SIG-M5 (cell line): ENCODE measurements around the gene CANT1.
"Not testable (repeated sequence)": the region's sequence is repeated elsewhere in the genome, so short reads cannot be mapped to it uniquely, and the experiment has no call there.

Experiments used
- DNase-seq: peaks from one replicate; lab custom pipeline; 2025; lab: John Stamatoyannopoulos, UW

Gene CANT1

DNA sequence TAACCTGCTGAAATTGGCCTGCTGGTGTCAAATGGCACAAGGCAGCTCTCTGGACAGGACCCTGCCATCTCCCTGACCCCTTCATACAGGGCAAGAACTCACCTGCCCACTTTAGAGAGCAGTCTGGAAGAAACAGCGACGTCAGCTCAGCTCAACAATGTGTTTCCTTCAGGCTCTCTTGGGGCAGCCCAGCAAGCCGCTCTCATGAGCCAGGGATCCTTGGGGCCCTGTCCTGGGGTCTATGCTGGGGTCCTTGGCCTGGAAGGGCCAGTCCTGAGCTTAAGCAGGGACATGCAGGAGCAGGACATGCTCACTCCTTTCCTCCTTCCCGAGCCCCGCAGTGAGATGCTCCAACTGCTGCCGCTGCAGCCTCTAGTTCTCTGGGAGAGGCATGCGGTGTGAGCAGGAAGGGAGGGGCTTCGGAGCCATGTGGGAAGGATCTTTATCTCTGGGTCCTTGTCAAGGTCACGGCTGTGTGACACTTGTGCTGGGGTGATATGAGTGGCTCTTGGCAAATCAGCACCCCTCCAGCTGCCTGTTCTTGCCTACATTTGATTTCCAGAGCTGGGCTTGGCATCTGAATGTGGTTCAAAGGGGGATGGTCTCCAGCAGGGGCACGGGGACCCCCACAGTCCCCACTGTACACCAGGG is 17.8 kb upstream of the CANT1 start:
- no peak for DNase-seq

DNA sequence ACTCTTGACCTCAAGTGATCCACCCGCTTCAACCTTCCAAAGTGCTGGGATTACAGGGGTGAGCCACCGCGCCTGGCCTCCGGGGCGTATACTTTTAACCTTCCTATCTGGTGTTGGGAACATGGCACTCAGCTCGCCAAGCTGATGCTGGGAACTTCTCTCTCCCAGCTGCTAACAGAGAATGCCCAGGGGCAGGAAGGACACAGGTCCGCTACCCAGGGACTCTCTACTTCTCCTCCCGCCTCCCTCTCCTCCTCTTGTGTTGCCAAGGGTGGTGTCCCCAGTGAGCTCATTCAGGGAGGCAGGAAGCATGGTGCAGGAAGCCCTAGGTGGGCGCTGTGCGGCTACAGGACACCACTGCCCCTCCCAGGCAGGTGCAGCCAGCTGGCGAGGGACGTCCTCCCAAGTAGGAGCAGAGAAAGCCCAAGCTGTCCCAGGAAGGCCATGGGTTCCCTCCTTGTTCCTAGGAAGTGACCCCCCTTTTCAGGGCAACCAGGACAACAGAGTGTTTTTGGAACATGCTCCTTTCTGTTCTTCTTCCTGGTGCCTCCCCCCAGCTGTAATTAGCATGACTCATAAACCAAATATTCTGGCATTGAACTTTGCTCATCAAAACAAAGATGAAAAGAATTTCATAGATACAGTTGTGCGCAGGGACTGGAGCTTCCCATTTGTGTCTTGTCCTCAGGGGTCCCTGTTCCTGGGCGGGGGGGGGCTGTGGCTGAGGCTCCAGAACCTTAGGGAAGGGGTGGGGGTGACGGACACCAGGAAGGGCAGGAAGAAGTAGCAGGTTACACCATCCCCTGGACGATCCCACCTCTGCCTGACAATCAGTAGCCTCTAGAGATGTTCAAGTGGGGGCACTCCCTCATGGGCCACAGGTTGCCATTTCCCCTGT is 17.1 kb upstream of the CANT1 start:
- DNase-seq, result no peak

GRCh38 chr17:79024901-79025737 is 15.6 kb upstream of the CANT1 start:
- no peak for DNase-seq

DNA sequence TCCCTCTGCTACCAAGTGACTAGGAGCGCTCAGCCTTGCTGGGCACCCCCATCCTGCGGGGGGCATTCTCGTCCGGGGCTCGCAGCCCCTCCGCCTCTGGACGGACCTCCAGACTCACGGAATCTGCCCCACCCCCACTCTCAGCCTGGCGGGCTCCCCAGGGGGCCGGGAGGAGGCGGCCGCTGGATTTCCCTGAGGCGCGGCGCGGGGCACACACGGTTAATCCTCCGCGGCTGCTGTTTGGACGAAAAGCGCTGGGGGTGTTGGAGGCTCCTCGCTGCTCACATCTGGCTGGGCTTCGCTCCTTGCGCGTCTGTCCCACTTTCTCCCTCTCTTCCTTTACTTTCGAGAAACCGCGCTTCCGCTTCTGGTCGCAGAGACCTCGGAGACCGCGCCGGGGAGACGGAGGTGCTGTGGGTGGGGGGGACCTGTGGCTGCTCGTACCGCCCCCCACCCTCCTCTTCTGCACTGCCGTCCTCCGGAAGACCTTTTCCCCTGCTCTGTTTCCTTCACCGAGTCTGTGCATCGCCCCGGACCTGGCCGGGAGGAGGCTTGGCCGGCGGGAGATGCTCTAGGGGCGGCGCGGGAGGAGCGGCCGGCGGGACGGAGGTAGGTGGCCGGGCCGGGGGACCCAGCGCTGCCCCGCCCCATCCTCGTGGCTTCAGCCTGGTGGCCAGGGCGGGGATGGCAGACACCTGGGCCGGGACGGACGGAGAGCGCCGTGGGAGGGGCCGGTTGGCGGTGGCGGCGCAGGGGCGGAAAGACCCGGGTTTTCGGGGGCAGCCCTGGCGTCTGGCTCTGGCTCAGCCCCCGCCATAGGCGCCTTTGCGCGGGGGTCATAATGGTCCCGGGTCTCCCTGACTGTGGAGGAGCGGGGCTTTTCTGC is 14.6 kb upstream of the CANT1 start, which contains the start of gene C1QTNF1:
Gene C1QTNF1, plus strand, starts transcription at position 284 of the 886 bp plus-strand sequence. CDS start 19,800 bp downstream, outside the sequence.
- DNase-seq, result no peak

- DNase-seq, result no peak
Observed at GRCh38 chr17:79023180-79023705, 13.7 kb upstream of the CANT1 start.

- DNase-seq, result no peak
Observed at GRCh38 chr17:79022507-79022991, 13.0 kb upstream of the CANT1 start.

- DNase-seq, result not testable (repeated sequence)
Observed at GRCh38 chr17:79021929-79022328, 12.4 kb upstream of the CANT1 start.

DNA sequence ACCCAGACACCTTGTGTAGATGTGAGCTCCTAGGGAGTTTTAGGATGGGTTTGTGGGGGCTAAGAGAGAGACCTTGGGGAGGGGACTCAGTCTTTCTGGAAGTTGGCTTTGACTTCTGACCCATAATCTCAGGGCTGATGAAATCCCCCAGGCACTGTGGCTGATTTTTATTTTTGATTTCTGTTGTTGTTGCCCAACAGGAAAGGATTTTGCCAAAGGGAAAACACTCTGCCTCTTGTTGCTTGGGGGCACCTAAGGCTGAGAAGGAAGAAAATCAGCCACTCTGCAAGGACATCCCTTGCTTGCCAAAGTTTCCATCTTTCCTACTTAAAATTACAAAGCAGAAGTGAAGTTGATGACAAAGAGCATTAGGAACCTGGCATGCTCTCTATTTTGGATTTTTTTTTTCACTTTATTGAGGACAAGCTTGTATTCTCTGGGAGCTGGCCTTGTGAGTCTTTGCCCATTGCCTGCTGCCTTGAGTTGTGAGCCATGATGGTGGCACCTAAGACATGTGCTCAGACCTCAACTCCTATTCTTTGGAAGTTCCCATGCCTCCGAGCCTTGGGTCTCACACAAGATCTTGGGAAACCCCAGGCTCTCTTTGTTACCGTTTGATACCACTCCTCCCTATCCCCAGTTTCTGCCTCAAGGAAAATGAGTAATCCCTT is 11.2 kb upstream of the CANT1 start:
- no peak for DNase-seq

DNA sequence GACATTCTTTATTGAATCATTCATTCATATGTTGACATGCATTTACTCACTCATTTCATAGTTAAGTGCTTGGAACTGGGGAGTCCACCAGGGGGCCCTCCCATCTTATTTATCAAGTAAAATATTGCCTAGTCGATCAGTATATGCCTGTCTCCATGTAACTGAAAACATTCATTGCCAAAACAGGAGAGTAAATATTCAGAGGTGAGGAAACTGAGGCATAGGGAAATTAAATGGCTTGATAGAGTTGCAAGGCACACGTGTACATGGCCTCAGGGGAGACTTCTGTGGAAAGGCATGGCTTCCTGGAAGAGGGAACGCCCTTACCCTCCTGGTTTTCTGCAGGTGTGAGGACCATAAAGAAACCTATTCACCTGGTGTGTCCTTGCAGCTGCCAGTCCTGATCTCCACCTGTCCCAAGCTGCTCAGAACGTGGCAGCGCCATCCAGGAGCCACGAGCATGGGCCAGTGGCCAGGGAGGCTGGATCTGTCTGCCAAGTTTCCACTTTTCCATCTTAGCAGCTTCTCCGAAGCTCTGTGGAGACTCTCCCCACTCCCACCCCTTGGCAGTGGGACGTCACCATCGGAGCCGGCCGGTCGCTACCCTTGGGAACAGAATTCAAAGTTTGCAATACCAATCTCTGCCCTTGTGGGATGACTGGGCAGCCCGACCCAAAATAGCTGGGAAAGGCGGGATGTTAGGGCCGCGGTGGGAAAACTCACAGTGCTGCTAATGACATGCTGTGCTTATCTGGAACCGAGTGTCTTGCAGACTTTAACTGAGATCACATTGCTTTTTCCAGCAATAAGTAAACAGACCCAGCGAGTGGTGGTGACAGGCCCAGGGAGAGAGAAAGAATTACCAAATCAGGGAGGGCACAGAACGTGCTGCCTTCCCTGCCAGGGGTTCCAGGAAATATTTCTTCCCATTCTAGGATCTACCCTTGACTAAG is 10.3 kb upstream of the CANT1 start:
- DNase-seq, result no peak

- DNase-seq, result no peak
Observed at GRCh38 chr17:79019261-79019631, 9.7 kb upstream of the CANT1 start.

DNA sequence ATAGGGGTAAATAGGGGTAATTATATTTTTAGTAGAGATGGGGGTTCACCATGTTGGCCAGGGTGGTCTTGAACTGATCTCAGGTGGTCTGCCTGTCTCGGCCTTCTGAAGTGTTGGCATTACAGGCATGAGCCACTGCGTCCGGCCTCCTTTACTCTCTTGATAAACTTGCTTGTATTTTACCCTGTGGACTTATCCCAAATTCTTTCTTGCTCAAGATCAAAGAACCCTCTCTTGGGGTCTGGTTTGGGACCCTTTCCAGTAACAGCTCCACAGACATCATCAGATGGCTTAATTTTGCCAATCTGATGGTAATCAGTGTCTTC is 8.8 kb upstream of the CANT1 start:
- DNase-seq, result no peak

DNA sequence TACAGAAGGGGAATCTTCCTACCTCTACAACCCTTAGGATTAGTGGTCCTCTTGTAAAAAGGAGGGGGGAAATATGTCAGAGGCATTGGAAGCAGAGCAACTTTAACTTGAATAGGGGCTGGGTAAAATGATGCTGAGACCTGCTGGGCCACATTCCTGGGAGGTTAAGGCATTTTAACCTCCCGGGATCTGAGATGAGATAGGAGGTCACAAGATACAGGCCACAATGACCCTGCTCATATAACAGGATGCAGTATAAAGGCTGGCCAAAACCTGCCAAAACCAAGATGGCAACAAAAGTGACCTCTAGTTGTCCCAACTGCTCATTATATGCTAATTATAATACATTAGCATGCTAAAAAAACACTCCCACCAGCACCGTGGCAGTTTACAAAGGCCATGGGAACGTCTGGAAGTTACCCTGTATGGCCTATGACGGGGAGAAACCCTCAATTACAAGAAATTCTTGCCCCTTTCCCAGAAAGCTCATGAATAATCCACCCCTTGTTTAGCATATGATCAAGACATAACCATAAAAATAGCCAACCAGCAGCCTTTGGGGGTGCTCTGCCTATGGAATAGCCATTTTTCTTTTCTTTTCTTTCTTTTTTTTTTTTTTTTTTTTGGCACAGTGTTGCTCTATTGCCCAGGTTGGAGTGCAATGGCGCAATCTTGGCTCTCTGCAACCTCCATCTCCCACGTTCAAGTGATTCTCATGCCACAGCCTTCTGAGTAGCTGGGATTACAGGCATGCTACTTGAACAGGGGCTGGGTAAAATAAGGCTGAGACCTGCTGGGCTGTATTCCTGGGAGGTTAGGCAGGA is 8.2 kb upstream of the CANT1 start:
- DNase-seq, result no peak

DNA sequence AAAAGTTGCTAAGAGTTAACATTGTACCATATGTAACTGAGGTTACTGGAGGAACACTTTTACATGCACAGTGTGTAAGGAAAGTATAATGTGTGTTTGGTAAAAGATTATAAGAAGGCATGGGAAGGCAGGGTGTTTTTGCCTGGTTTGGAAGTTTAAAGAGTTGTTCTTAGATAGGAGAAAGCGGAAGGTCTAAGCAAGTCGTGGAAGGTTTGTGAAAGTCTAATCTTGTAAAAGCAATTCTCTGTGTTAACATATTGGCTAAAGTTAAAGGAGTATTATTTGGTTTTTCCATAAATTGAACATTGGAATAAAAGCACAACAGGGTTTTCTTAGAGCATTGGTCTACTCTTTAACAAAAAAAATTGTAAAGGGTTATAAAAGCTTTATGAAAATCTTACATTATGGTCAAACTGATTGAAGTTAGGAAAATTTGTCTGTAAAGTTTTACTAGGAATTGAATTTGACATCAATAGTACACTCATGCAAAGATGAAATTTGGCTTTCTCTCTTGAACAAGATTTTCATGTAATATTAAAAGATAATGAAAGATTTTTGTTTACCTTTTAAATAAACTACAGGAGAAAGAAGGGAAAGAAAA is 4.7 kb upstream of the CANT1 start:
- DNase-seq, result no peak

DNA sequence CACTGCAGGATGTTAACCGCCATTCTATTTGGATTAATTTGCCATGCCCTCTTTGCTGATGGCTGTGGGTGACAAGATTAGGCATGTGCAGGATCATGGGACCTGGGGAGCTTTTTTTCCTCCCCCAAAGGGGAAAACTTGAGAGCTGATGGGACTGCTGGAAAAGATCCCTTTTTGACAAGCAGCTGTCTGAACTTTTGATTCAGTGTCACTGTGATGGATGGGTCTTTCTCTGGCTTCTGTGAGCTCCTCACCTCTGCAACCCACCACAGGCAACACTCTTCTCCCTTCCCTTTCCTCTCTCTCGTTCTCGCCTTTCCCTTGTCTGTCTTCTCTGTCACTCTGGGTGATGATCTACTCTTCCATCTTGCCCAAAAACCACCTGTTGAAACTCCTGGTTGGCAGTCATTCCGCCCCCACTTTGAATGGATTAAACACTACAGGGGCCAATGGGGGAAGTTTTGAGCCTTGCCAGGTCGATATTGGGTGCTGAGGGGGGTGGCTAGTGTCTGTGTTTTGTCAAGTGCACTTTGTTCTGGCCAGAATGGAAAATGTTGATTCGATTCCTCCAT is 3.1 kb upstream of the CANT1 start:
- DNase-seq, result no peak

- no peak for DNase-seq
Observed at GRCh38 chr17:79011451-79012147, 2.0 kb upstream of the CANT1 start.

DNA sequence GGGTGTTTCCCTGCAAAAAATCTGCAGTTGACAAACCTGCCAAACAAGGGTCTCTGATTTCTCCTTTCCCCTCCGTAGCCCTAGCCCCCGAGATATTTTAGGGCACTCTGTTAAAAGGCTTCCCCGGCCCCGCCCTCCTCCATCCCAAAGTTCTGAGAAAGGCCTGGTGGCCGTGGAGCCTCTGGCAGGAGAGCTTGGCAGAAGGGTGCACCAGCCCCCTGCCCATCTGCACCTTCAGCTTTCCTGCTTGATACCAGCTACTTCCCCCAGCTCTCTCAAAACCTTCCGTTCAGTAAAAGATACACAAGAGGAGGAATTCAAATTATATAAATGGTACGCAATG is 711 bp upstream of the CANT1 start:
- DNase-seq, result no peak

DNA sequence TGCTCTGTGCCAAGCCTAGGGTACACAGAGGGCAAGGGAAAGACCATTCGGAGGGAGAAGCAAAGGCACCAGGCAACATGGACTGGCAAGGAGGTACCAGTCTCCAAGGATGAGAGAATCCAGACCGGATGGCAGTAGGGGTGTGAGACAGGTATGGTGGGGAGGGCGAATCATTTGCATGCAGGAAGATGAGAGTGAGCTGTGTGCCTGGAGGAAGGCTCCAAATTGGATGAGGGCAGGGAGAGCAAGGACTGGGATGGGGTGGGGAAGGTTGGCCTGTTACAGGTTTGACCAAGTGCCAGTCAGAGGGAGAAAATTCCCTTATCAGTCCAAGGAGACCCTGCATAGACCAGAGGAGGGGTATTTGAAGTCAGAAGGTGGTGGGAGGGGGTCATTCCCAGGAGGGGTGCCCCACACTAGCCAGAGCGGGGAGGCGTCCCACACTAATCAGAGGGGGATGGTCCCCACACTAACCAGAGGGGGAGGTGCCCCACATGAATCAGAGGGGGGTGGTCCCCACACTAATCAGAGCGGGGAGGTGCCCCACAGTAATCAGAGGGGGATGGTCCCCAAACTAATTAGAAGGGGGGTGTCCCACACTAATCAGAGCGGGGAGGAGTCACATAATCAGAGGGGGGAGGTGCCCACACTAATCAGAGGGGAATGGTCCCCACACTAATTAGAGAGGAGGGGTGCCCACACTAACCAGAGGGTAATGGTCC is 737 bp downstream of the CANT1 start:
- no peak for DNase-seq
